B cell (primary cell): Measurements from ENCODE around the gene CCL22. TPM values are rescaled to one million over a fixed set of nuclear protein-coding genes. Genes with fewer than 3 reads are reported as not detected.

Source experiments
- ATAC-seq: fragments of 200-7000 bp; cut with Tn5 transposase; one replicate; pipeline ENCODE4 v1.10.0; 2021; ENCODE audit warnings: low read depth, mild to moderate bottlenecking, moderate number of reproducible peaks, moderate library complexity
- CTCF ChIA-PET: fragments of 350-600 bp; sonication (Branson Sonifier 250); formaldehyde crosslinking; loops from one replicate; lab custom pipeline; 2021; ENCODE audit warnings: antibody characterized with exemption, inconsistent platforms; lab: Charles Lee
- POLR2A ChIA-PET: fragments of 350-600 bp; sonication (Branson Sonifier 250); formaldehyde crosslinking; loops from one replicate; lab custom pipeline; 2021; ENCODE audit warnings: antibody characterized with exemption; lab: Charles Lee
- DNase-seq: peaks from one replicate; pipeline ENCODE4 v3.0.0; 2013
- H2AFZ ChIP-seq: 2 replicates; pipeline ENCODE4 v1.6.1; 2012; ENCODE audit warnings: mild to moderate bottlenecking, low read depth, low read length; ENCODE audit not compliant: insufficient read depth, poor library complexity, severe bottlenecking
- H3K27ac ChIP-seq, 2 donors: 1 replicate in 1 of 2; 2 replicates in 1 of 2; pipeline ENCODE4 v1.5.1; 2012 to 2013; ENCODE audit warnings: low read length in 2 of 2, mild to moderate bottlenecking in 2 of 2, moderate library complexity in 1 of 2
- H3K27me3 ChIP-seq, 4 experiments: fragments of 200-600 bp in 1 of 4; sonication (generic) in 1 of 4; replicated peaks in 1 of 4; 1 replicate in 2 of 4; 2 replicates in 2 of 4; pipeline versions ENCODE4 v1.6.1 to v1.7.0; 2013 to 2016; ENCODE audit warnings: low read length in 3 of 4, mild to moderate bottlenecking in 2 of 4, mixed read lengths in 1 of 4, moderate library complexity in 1 of 4; ENCODE audit not compliant: insufficient read depth in 4 of 4, control insufficient read depth in 3 of 4; ENCODE audit errors: control extremely low read depth in 1 of 4
- H3K36me3 ChIP-seq, 2 experiments: replicated peaks in 1 of 2; 1 replicate in 1 of 2; 2 replicates in 1 of 2; pipeline versions ENCODE4 v1.6.1 to v1.7.1; 2013; ENCODE audit warnings: low read length in 1 of 2; ENCODE audit not compliant: insufficient read depth in 2 of 2, control insufficient read depth in 1 of 2; ENCODE audit errors: control extremely low read depth in 1 of 2, extremely low read depth in 1 of 2
- H3K4me1 ChIP-seq, 2 donors: fragments of 200-600 bp in 1 of 2; sonication (generic) in 1 of 2; 1 replicate in 1 of 2; 2 replicates in 1 of 2; pipeline versions ENCODE4 v1.5.1 to v1.6.1; 2013 to 2017; ENCODE audit warnings: low read length in 2 of 2; ENCODE audit not compliant: control insufficient read depth in 2 of 2, insufficient read depth in 2 of 2
- H3K4me2 ChIP-seq: replicated peaks from 2 replicates; pipeline ENCODE3; 2012; ENCODE audit warnings: mild to moderate bottlenecking, low read depth, low read length; ENCODE audit not compliant: poor library complexity, severe bottlenecking
- H3K4me3 ChIP-seq, 5 experiments: fragments of 200-600 bp in 1 of 5; sonication (generic) in 1 of 5; 1 replicate in 3 of 5; 2 replicates in 2 of 5; pipeline versions ENCODE4 v1.5.1 to v1.7.0; 2011 to 2016; ENCODE audit warnings: low read length in 4 of 5, mild to moderate bottlenecking in 4 of 5, low read depth in 2 of 5, control low read depth in 1 of 5, moderate library complexity in 1 of 5; ENCODE audit not compliant: insufficient read depth in 1 of 5; ENCODE audit errors: control extremely low read depth in 1 of 5, extremely low read depth in 1 of 5
- H3K79me2 ChIP-seq: fragments of 200-600 bp; sonication (generic); one replicate; pipeline ENCODE4 v1.6.0; 2016; ENCODE audit warnings: low read length; ENCODE audit not compliant: control insufficient read depth, insufficient read depth
- H3K9ac ChIP-seq: fragments of 200-600 bp; sonication (generic); 2 replicates; pipeline ENCODE4 v1.6.1; 2017; ENCODE audit warnings: mild to moderate bottlenecking, low read length, moderate library complexity
- H3K9me3 ChIP-seq, 3 donors: one replicate each; pipeline versions ENCODE4 v1.6.1 to v1.7.1; 2013; ENCODE audit warnings: low read length in 2 of 3; ENCODE audit not compliant: control insufficient read depth in 2 of 3, insufficient read depth in 1 of 3; ENCODE audit errors: control extremely low read depth in 1 of 3
- H4K20me1 ChIP-seq: 2 replicates; pipeline ENCODE4 v1.6.0; 2012; ENCODE audit warnings: mild to moderate bottlenecking, low read length; ENCODE audit not compliant: insufficient read depth, control insufficient read depth, poor library complexity, severe bottlenecking
- H3K27ac Mint-ChIP-seq: one replicate; pipeline ENCODE4 v1.8.0; 2021; ENCODE audit warnings: mixed read lengths
- H3K27me3 Mint-ChIP-seq: one replicate; pipeline ENCODE4 v1.8.0; 2021; ENCODE audit warnings: mixed read lengths
- H3K4me1 Mint-ChIP-seq: one replicate; pipeline ENCODE4 v1.8.0; 2021; ENCODE audit warnings: mixed read lengths
- H3K4me3 Mint-ChIP-seq: one replicate; pipeline ENCODE4 v1.8.0; 2021; ENCODE audit warnings: mixed read lengths
- H3K9me3 Mint-ChIP-seq: one replicate; pipeline ENCODE4 v1.8.0; 2022; ENCODE audit warnings: mixed read lengths; ENCODE audit not compliant: insufficient read depth
- CTCF ChIP-seq: fragments of 200-600 bp; IDR thresholded peaks from one replicate; pipeline ENCODE4 v1.8.0; 2022; ENCODE audit warnings: antibody characterized with exemption, mild to moderate bottlenecking
- EZH2 ChIP-seq: IDR thresholded peaks from 2 replicates; pipeline ENCODE4 v1.6.1; 2012; ENCODE audit warnings: borderline replicate concordance, low read depth, mild to moderate bottlenecking, moderate library complexity, low read length; ENCODE audit not compliant: insufficient read depth, poor library complexity, severe bottlenecking
- WGBS: methylation state at CpG from one replicate; pipeline ENCODE4 v1.1.5; 2013; ENCODE audit warnings: missing lambda C conversion rate; ENCODE audit not compliant: insufficient coverage; 5-methylcytosine and 5-hydroxymethylcytosine counted together
- intact Hi-C: fragments of 100-400 bp; cut with micrococcal nuclease; formaldehyde crosslinking; loops from one replicate; pipeline ENCODE4 v1.10.0; 2022
- polyA plus RNA-seq: library from polyadenylated mRNA; depleted of rRNA; stranded (reverse); fragments of >200 nt; gene quantifications from 2 replicates; pipeline ENCODE4 v1.2.3, GENCODE V29; 2012
- total RNA-seq, 2 donors: library from RNA; stranded (reverse); fragments of 120-200 nt in 1 of 2; gene quantifications; 1 replicate in 1 of 2; 2 replicates in 1 of 2; pipeline versions ENCODE4 v1.2.3 to v1.2.4, GENCODE V29; 2013 to 2022

Gene CCL22
- total and polyA plus RNA-seq, 2 donors (not counting 1 experiment from before 2014, with no cell fraction given): 0.04 to 91.5 TPM

GRCh38 chr16:57403965-57404817, 45.6 kb downstream of the CCL22 start, which contains the start of gene CCL17:
TSS of gene CCL17 (plus strand) at chr16:57404767. CDS start at chr16:57413933, 9,166 bp downstream.
- ChIA-PET CTCF (interaction anchor here (1.1 to 3.4 kb wide), 2 partner anchors 12 to 15 kb away, joined by 5 to 11 read pairs; no protein-coding TSS in a partner anchor), POLR2A (no interaction called here)
- no peaks in the 10 kb centered on the region for H3K9me3 Mint-ChIP-seq
- H3K4me3 Mint-ChIP-seq: no peak within 1 kb of the TSS
- no peak within 1 kb of the TSS for H3K27ac ChIP-seq
- H3K27me3 Mint-ChIP-seq: no peaks in the 10 kb centered on the region
- ATAC-seq (no peak), DNase-seq (no peak)
- no peak within 1 kb of the TSS for H2AFZ ChIP-seq
- TF ChIP-seq EZH2: no peak
- no peak for TF ChIP-seq CTCF
- H3K79me2 ChIP-seq: no peaks in the 10 kb centered on the region
- peaks cover 31% of the 10 kb centered on the region for H3K4me1 Mint-ChIP-seq
- H3K9ac ChIP-seq: no peak within 1 kb of the TSS
- H3K27ac Mint-ChIP-seq: no peak within 1 kb of the TSS
- no peaks in the 10 kb centered on the region for H4K20me1 ChIP-seq
- intact Hi-C loops: no loop called here
- no peak within 1 kb of the TSS for H3K4me2 ChIP-seq
- peaks cover 23 to 24% of the 10 kb centered on the region in 2 donors for H3K4me1 ChIP-seq
- no peaks in the 10 kb centered on the region for H3K9me3 ChIP-seq
- H3K36me3 ChIP-seq: no peaks in the 10 kb centered on the region
- no peak within 1 kb of the TSS for H3K4me3 ChIP-seq
- H3K27me3 ChIP-seq: no peaks in the 10 kb centered on the region
- WGBS: 90% methylated on average over 16 of the region's 17 CpGs

GRCh38 chr16:57405097-57405496, 46.5 kb downstream of the CCL22 start:
- Histone ChIP-seq H3K4me1 (peaks cover 14 to 18% of the 10 kb centered on the region in 2 donors), H3K4me3 (no peak overlapping the region), H4K20me1 (no peaks in the 10 kb centered on the region), H3K79me2 (no peaks in the 10 kb centered on the region), H3K9ac (no peak overlapping the region), H3K36me3 (no peaks in the 10 kb centered on the region), H3K4me2 (no peak overlapping the region), H3K27me3 (no peaks in the 10 kb centered on the region), H3K27ac (no peak overlapping the region), H3K9me3 (peaks cover 0 to 6% (median 0%) of the 10 kb centered on the region in 3 donors), H2AFZ (no peak overlapping the region)
- Mint-ChIP-seq H3K4me3 (no peak overlapping the region), H3K27ac (no peak overlapping the region), H3K9me3 (no peaks in the 10 kb centered on the region), H3K4me1 (peaks cover 29% of the 10 kb centered on the region), H3K27me3 (no peaks in the 10 kb centered on the region)
- ChIA-PET CTCF (interaction anchor here (1.1 to 3.4 kb wide), 3 partner anchors 12 to 14 kb away, joined by 5 to 11 read pairs (median 8); no protein-coding TSS in a partner anchor), POLR2A (no interaction called here)
- no peak for ATAC-seq
- DNase-seq: no peak
- WGBS: 90% methylated on average over 3 of the region's 3 CpGs
- intact Hi-C loops: no loop called here
- TF ChIP-seq CTCF: no peak
